ENCODE results near the gene UNC13B. TPM values are rescaled to one million over a fixed set of nuclear protein-coding genes. Genes with fewer than 3 reads are reported as not detected.

UNC13B gene
- total and polyA plus RNA-seq, 4 donors, result 8.0 to 33.7 (median 30.3) TPM

- intact Hi-C loops (cut with DNase I), result no loop called here
- ATAC-seq (ENCODE audit: low FRiP score) (no peak), DNase-seq (no peak)
- Histone ChIP-seq H3K27ac (ENCODE audit: low read depth in 1 of 2, low read length in 2 of 2) (no peak overlapping the region), H3K4me3 (ENCODE audit: low read length in 2 of 2) (no peak overlapping the region), H3K4me1 (ENCODE audit: control insufficient read depth in 1 of 2, insufficient read depth in 2 of 2, low read length in 2 of 2) (no peaks in the 10 kb centered on the region), H3K36me3 (ENCODE audit: control insufficient read depth in 1 of 2, insufficient read depth in 2 of 2, low read length in 1 of 2) (no peaks in the 10 kb centered on the region), H3K27me3 (ENCODE audit: control insufficient read depth in 1 of 2, insufficient read depth in 2 of 2, low read length in 1 of 2) (no peaks in the 10 kb centered on the region), H3K9me3 (ENCODE audit: control insufficient read depth, low read length) (no peaks in the 10 kb centered on the region)
- 88 to 97% methylated on average over 1 of the region's 1 CpG for WGBS, 2 donors
These were observed 269.7 kb downstream of the UNC13B start for GRCh38 chr9:35431467-35431866.

GRCh38 chr9:35432076-35432475, 270.3 kb downstream of the UNC13B start:
- Histone ChIP-seq H3K4me1 (ENCODE audit: control insufficient read depth in 1 of 2, insufficient read depth in 2 of 2, low read length in 2 of 2) (no peaks in the 10 kb centered on the region), H3K27me3 (ENCODE audit: control insufficient read depth in 1 of 2, insufficient read depth in 2 of 2, low read length in 1 of 2) (no peaks in the 10 kb centered on the region), H3K9me3 (ENCODE audit: control insufficient read depth, low read length) (no peaks in the 10 kb centered on the region), H3K36me3 (ENCODE audit: control insufficient read depth in 1 of 2, insufficient read depth in 2 of 2, low read length in 1 of 2) (no peaks in the 10 kb centered on the region), H3K4me3 (ENCODE audit: low read length in 2 of 2) (no peak overlapping the region), H3K27ac (ENCODE audit: low read depth in 1 of 2, low read length in 2 of 2) (no peak overlapping the region)
- ATAC-seq (ENCODE audit: low FRiP score) (no peak), DNase-seq (no peak)
- 86 to 94% methylated on average over 2 of the region's 2 CpGs for WGBS, 2 donors
- intact Hi-C loops (cut with DNase I), result no loop called here

- Histone ChIP-seq H3K36me3 (ENCODE audit: control insufficient read depth in 1 of 2, insufficient read depth in 2 of 2, low read length in 1 of 2) (no peaks in the 10 kb centered on the region), H3K9me3 (ENCODE audit: control insufficient read depth, low read length) (no peaks in the 10 kb centered on the region), H3K27ac (ENCODE audit: low read depth in 1 of 2, low read length in 2 of 2) (no peak overlapping the region), H3K4me1 (ENCODE audit: control insufficient read depth in 1 of 2, insufficient read depth in 2 of 2, low read length in 2 of 2) (no peaks in the 10 kb centered on the region), H3K4me3 (ENCODE audit: low read length in 2 of 2) (no peak overlapping the region), H3K27me3 (ENCODE audit: control insufficient read depth in 1 of 2, insufficient read depth in 2 of 2, low read length in 1 of 2) (no peaks in the 10 kb centered on the region)
- intact Hi-C loops (cut with DNase I), result no loop called here
- 63 to 67% methylated on average over 1 of the region's 1 CpG for WGBS, 2 donors
- no peak for ATAC-seq (ENCODE audit: low FRiP score)
- no peak for DNase-seq
These were observed 275.1 kb downstream of the UNC13B start for GRCh38 chr9:35436933-35437332.

DNA sequence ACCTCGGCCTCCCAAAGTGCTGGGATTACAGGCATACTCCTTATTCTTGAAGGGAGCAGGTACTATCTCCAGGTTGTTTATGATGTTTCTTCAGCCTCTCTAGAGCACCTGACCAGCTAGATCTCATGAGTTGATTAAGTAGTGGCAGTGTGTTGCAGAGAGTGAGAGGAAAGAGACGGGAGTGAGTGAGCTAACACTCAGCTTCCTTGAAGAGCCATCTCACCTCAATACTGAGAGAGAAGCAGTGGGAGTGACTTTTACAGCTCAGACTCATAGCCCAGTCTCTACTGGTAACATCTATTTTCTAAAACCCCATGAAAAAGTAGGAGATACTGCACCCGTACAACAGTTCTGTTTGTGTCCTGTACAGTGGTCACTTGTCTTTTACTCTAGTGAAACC, 284.2 kb downstream of the UNC13B start:
- Histone ChIP-seq H3K27me3 (ENCODE audit: control insufficient read depth in 1 of 2, insufficient read depth in 2 of 2, low read length in 1 of 2) (no peaks in the 10 kb centered on the region), H3K4me3 (ENCODE audit: low read length in 2 of 2) (no peak overlapping the region), H3K27ac (ENCODE audit: low read depth in 1 of 2, low read length in 2 of 2) (no peak overlapping the region), H3K9me3 (ENCODE audit: control insufficient read depth, low read length) (no peaks in the 10 kb centered on the region), H3K4me1 (ENCODE audit: control insufficient read depth in 1 of 2, insufficient read depth in 2 of 2, low read length in 2 of 2) (no peaks in the 10 kb centered on the region), H3K36me3 (ENCODE audit: control insufficient read depth in 1 of 2, insufficient read depth in 2 of 2, low read length in 1 of 2) (no peaks in the 10 kb centered on the region)
- ATAC-seq (ENCODE audit: low FRiP score) (no peak), DNase-seq (no peak)
- WGBS, 2 donors, result 92 to 96% methylated on average over 3 of the region's 3 CpGs
- intact Hi-C loops (cut with DNase I), result no loop called here

DNA sequence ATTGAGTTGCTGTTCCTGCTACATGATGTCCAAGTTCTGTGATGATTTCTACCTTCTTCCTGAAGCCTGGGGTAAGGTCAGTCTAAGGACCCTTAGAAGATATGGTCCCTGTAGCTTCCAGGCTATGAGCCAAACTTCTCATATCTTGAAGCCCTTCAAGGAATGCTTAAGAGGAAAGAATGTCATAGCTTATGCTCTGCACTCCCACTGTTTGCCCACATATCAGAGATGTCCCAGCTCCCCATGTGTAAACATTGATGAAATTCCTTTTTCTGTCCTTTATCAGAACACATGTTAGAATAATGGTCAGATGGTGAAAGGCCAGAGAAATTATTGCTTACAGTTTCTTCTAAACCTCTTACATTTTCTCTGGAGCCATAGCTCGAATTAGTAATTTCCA, 286.7 kb downstream of the UNC13B start:
- Histone ChIP-seq H3K27ac (ENCODE audit: low read depth in 1 of 2, low read length in 2 of 2) (no peak overlapping the region), H3K27me3 (ENCODE audit: control insufficient read depth in 1 of 2, insufficient read depth in 2 of 2, low read length in 1 of 2) (no peaks in the 10 kb centered on the region), H3K4me3 (ENCODE audit: low read length in 2 of 2) (no peak overlapping the region), H3K4me1 (ENCODE audit: control insufficient read depth in 1 of 2, insufficient read depth in 2 of 2, low read length in 2 of 2) (no peaks in the 10 kb centered on the region), H3K9me3 (ENCODE audit: control insufficient read depth, low read length) (no peaks in the 10 kb centered on the region), H3K36me3 (ENCODE audit: control insufficient read depth in 1 of 2, insufficient read depth in 2 of 2, low read length in 1 of 2) (no peaks in the 10 kb centered on the region)
- DNase-seq (no peak), ATAC-seq (ENCODE audit: low FRiP score) (no peak)
- intact Hi-C loops (cut with DNase I), result no loop called here
- 29 to 44% methylated on average over 1 of the region's 1 CpG for WGBS, 2 donors

DNA sequence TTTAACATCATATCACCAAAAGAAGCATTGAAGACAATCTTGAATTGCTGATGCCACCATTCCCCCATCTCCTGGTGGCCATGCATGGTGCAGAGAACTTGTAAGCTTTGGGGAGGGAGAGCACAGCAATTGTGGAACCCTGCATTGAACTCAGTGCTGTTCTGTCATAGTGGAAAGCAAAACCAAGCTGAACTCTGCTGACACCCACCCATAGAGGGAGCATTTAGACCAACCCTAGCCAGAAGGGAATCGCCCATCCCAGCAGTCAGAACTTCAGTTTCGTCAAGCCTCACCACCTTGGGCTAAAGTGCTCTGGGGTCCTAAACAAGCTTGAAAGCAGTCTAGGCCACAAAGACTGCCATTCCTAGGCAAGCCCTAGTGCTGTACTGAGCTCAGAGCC, 290.7 kb downstream of the UNC13B start:
- no peak for DNase-seq
- no peak for ATAC-seq (ENCODE audit: low FRiP score)
- Histone ChIP-seq H3K9me3 (ENCODE audit: control insufficient read depth, low read length) (no peaks in the 10 kb centered on the region), H3K36me3 (ENCODE audit: control insufficient read depth in 1 of 2, insufficient read depth in 2 of 2, low read length in 1 of 2) (no peaks in the 10 kb centered on the region), H3K4me3 (ENCODE audit: low read length in 2 of 2) (no peak overlapping the region), H3K27me3 (ENCODE audit: control insufficient read depth in 1 of 2, insufficient read depth in 2 of 2, low read length in 1 of 2) (no peaks in the 10 kb centered on the region), H3K4me1 (ENCODE audit: control insufficient read depth in 1 of 2, insufficient read depth in 2 of 2, low read length in 2 of 2) (no peaks in the 10 kb centered on the region), H3K27ac (ENCODE audit: low read depth in 1 of 2, low read length in 2 of 2) (no peak overlapping the region)
- intact Hi-C loops (cut with DNase I), result no loop called here
- WGBS, 2 donors, result 85 to 86% methylated on average over 2 of the region's 2 CpGs

- DNase-seq (no peak), ATAC-seq (ENCODE audit: low FRiP score) (no peak)
- intact Hi-C loops (cut with DNase I), result no loop called here
- 91 to 93% methylated on average over 2 of the region's 2 CpGs for WGBS, 2 donors
- H3K27ac ChIP-seq (ENCODE audit: low read depth in 1 of 2, low read length in 2 of 2), result no peak overlapping the region
- no peak overlapping the region for H3K4me3 ChIP-seq (ENCODE audit: low read length in 2 of 2)
- H3K4me1 ChIP-seq (ENCODE audit: control insufficient read depth in 1 of 2, insufficient read depth in 2 of 2, low read length in 2 of 2), result no peaks in the 10 kb centered on the region
- H3K27me3 ChIP-seq (ENCODE audit: control insufficient read depth in 1 of 2, insufficient read depth in 2 of 2, low read length in 1 of 2), result no peaks in the 10 kb centered on the region
- no peaks in the 10 kb centered on the region for H3K36me3 ChIP-seq (ENCODE audit: control insufficient read depth in 1 of 2, insufficient read depth in 2 of 2, low read length in 1 of 2)
- H3K9me3 ChIP-seq (ENCODE audit: control insufficient read depth, low read length), result no peaks in the 10 kb centered on the region
These were observed 292.0 kb downstream of the UNC13B start for GRCh38 chr9:35453786-35454185.

Other genes starting within 250 kb of the UNC13B start
- gene PHF24, start 203.7 kb upstream of the UNC13B start, total RNA-seq, result under 1 TPM; 0.57 to 0.88 TPM
- not detected for gene PHF24, start 203.7 kb upstream of the UNC13B start, polyA plus RNA-seq
- gene DNAJB5, start 172.3 kb upstream of the UNC13B start, total RNA-seq, result 10 to 100 TPM; 33.7 to 96.0 TPM
- 10 to 100 TPM; 15.7 to 29.2 TPM for gene DNAJB5, start 172.3 kb upstream of the UNC13B start, polyA plus RNA-seq
- gene VCP, start 89.4 kb upstream of the UNC13B start, total RNA-seq, result 100 to 1,000 TPM; 187 to 192 TPM
- gene VCP, start 89.4 kb upstream of the UNC13B start, polyA plus RNA-seq, result 10 to 100 TPM; 50.5 to 70.9 TPM
- gene FANCG, start 82.1 kb upstream of the UNC13B start, total RNA-seq, result 10 to 100 TPM in 1 of 2 donors, 1 to 10 TPM in 1; 7.8 to 17.8 TPM
- 10 to 100 TPM in 1 of 2 donors, 1 to 10 TPM in 1; 3.6 to 17.3 TPM for gene FANCG, start 82.1 kb upstream of the UNC13B start, polyA plus RNA-seq
- gene PIGO, start 65.4 kb upstream of the UNC13B start, total RNA-seq, result 10 to 100 TPM; 12.0 to 16.8 TPM
- gene PIGO, start 65.4 kb upstream of the UNC13B start, polyA plus RNA-seq, result 10 to 100 TPM in 1 of 2 donors, 1 to 10 TPM in 1; 8.8 to 22.5 TPM
- gene STOML2, start 58.9 kb upstream of the UNC13B start, total RNA-seq, result 10 to 100 TPM; 47.2 to 49.2 TPM
- 10 to 100 TPM; 74.5 to 85.3 TPM for gene STOML2, start 58.9 kb upstream of the UNC13B start, polyA plus RNA-seq
- gene ATOSB, start 46.1 kb upstream of the UNC13B start, total RNA-seq, result 10 to 100 TPM; 25.4 to 29.6 TPM
- 10 to 100 TPM; 11.8 to 34.0 TPM for gene ATOSB, start 46.1 kb upstream of the UNC13B start, polyA plus RNA-seq

Measured in aorta (tissue), 5 donors.